Lower leg skin (tissue), 4 donors: ENCODE measurements around the gene EGR2. TPM values are rescaled to one million over a fixed set of nuclear protein-coding genes. Genes with fewer than 3 reads are reported as not detected.

Source experiments
- DNase-seq, 2 donors: peaks; one replicate each; pipeline ENCODE4 v3.0.0-alpha.2; 2019; ENCODE audit warnings: low spot score in 2 of 2
- H3K4me3 ChIP-seq: fragments of 200-600 bp; sonication (generic); 2 replicates; pipeline ENCODE4 v1.5.1; 2017; ENCODE audit warnings: mild to moderate bottlenecking, low read depth; ENCODE audit not compliant: poor library complexity, severe bottlenecking
- POLR2A ChIP-seq, 2 donors: fragments of 450-650 bp; IDR thresholded peaks; one replicate each; pipeline ENCODE4 v1.6.1; 2016 to 2017; ENCODE audit warnings: antibody characterized with exemption in 2 of 2, mild to moderate bottlenecking in 1 of 2, moderate library complexity in 1 of 2
- WGBS, 2 donors: methylation state at CpG; one replicate each; pipeline ENCODE4 v1.1.5; 2018; 5-methylcytosine and 5-hydroxymethylcytosine counted together
- intact Hi-C: fragments of 100-400 bp; cut with DNase I; formaldehyde crosslinking; loops from one replicate; pipeline ENCODE4 v1.15.0; 2023; ENCODE audit warnings: low total_unique reads
- total RNA-seq, 4 donors: library from RNA; depleted of rRNA; stranded (reverse); fragments of >200 nt; gene quantifications; one replicate each; pipeline ENCODE4 v1.1.0, GENCODE V29; 2016
- TF ChIP-seq, protein P1 (sequence below), 3 donors: fragments of 450-650 bp; IDR thresholded peaks; one replicate each; pipeline ENCODE4 v1.5.1; 2016; ENCODE audit warnings: antibody characterized with exemption in 3 of 3, mild to moderate bottlenecking in 3 of 3, moderate library complexity in 2 of 3

The EGR2 gene
- total RNA-seq, 4 donors from 2014 or later: 9.7 to 23.8 (median 18.1) TPM

DNA sequence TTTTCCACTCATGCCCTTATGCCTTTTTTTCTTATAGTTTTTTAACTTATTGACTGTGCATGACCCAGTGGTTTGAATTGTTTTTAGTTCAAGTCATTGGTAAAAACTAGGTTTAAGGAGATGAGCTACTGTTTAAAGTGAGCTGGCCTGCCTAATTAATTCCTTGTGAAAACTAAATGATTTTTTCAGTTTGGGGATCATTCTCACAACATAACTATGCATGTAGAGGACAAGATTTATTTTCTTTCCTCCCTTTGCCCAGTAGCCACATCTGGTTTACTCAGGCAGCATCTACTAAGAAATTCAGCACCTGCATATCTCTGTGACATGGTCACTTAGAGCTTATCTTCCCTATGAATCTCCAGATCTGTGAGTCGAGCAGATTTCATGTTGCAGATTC lies 9.9 kb downstream of the EGR2 start:
- DNase-seq: no peak
- TF ChIP-seq, protein P1, sequence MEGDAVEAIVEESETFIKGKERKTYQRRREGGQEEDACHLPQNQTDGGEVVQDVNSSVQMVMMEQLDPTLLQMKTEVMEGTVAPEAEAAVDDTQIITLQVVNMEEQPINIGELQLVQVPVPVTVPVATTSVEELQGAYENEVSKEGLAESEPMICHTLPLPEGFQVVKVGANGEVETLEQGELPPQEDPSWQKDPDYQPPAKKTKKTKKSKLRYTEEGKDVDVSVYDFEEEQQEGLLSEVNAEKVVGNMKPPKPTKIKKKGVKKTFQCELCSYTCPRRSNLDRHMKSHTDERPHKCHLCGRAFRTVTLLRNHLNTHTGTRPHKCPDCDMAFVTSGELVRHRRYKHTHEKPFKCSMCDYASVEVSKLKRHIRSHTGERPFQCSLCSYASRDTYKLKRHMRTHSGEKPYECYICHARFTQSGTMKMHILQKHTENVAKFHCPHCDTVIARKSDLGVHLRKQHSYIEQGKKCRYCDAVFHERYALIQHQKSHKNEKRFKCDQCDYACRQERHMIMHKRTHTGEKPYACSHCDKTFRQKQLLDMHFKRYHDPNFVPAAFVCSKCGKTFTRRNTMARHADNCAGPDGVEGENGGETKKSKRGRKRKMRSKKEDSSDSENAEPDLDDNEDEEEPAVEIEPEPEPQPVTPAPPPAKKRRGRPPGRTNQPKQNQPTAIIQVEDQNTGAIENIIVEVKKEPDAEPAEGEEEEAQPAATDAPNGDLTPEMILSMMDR (IDR thresholded peaks at IDR 0.05): no peak
- TF ChIP-seq POLR2A (IDR thresholded peaks at IDR 0.05): no peak
- intact Hi-C loops: no loop called here
- no peak overlapping the region for H3K4me3 ChIP-seq
- WGBS, 2 donors: 22 to 23% methylated on average over 1 of the region's 1 CpG

DNA sequence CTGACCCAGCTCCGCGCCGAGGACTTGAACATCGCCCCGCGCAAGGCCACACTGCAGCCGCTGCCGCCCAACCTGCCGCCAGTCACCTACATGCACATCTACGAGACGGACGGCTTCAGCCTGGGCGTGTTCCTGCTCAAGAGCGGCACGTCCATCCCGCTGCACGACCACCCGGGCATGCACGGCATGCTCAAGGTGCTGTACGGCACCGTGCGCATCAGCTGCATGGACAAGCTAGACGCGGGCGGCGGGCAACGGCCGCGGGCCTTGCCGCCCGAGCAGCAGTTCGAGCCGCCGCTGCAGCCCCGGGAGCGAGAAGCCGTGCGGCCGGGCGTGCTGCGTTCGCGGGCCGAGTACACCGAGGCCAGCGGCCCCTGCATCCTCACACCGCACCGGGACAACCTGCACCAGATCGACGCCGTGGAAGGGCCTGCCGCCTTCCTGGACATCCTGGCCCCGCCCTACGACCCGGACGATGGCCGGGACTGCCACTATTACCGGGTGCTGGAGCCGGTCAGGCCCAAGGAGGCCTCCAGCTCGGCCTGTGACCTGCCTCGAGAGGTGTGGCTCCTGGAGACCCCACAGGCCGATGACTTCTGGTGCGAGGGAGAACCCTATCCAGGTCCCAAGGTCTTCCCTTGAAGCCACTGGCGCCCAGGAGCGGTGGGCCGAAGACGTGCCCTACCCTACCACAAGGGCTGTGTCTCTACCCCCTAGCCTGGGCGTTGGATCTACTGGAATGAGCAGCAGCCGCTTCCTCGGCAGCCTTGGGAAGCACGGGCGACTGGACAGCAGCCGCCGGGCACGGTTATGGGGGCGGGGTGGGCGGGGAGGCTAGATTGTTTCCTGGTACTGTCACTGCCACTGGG lies 10.7 kb downstream of the EGR2 start:
- DNase-seq: peak in 1 of 2 donors; percentile 90
- H3K4me3 ChIP-seq: peak overlapping the region; percentile 94
- TF ChIP-seq POLR2A (IDR thresholded peaks at IDR 0.05): no peak
- TF ChIP-seq, protein P1 (IDR thresholded peaks at IDR 0.05): no peak
- WGBS, 2 donors: 2 to 6% methylated on average over 14 to 19 of the region's 77 CpGs
- intact Hi-C loops: no loop called here

GRCh38 chr10:62804356-62805230 lies 11.6 kb downstream of the EGR2 start, which contains the start of gene ADO:
ADO (plus strand) TSS chr10:62804720; CDS start chr10:62805060, 340 bp downstream.
- H3K4me3 ChIP-seq: peak within 1 kb of the TSS; percentile 94
- peak; percentile 71 to 95 for DNase-seq
- no peak for TF ChIP-seq POLR2A (IDR thresholded peaks at IDR 0.05)
- TF ChIP-seq, protein P1 (IDR thresholded peaks at IDR 0.05): no peak
- intact Hi-C loops: no loop called here
- WGBS, 2 donors: 0% methylated on average over 29 of the region's 87 CpGs

DNA sequence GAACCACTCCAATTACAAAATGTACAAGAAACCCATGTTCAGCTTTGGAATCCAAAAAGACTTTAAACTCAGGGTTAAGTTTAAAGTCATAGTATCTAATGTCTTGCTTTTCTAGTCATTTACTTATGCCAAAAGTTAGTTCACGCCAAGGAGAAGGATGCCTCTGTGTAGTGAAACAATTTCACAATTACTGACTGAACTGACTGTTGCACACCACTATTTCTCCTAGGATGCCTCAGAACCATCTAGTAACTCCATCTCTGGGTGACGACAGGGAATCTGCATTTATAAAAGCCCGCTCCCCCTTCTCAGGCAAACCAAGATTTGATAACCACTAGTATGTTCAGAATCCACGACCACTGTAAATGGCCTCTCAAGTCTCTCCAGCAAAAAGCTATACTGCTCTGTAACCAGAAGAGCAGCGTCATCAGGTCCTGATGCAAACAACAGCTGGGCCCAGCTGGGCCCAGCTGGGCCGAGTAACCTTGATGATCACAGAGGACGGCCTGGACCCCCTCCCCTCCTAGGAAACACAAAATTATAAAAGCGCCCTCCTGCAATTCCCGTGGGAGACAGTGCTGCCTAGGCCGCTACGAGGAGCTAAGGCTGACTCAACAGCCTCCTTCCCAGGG lies 12.3 kb downstream of the EGR2 start:
- intact Hi-C loops: no loop called here
- peak overlapping the region; percentile 94 for H3K4me3 ChIP-seq
- TF ChIP-seq, protein P1 (IDR thresholded peaks at IDR 0.05): no peak
- no peak for TF ChIP-seq POLR2A (IDR thresholded peaks at IDR 0.05)
- no peak for DNase-seq
- 36 to 39% methylated on average over 11 of the region's 11 CpGs for WGBS, 2 donors

DNA sequence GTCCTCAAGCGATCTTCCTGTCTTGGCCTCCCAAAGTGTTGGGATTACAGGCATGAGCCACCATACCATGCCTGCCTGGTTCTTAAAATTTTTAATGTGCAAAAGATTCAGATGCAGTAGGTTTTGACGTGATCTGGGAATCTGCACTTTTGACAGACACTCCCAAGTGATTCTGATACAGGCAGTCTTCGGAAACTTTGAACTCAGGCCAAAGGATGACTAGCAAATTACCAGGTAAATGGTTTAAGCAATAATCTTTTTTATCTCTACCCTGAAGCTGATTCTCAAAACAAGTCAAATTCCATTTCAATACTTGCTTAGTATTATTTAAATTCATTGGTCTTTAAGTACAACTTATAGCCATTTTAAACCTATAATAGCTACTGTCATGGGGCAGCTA lies 14.3 kb downstream of the EGR2 start:
- no peak for DNase-seq
- 71 to 79% methylated on average over 3 of the region's 3 CpGs for WGBS, 2 donors
- intact Hi-C loops: no loop called here
- TF ChIP-seq, protein P1 (IDR thresholded peaks at IDR 0.05): no peak
- no peak for TF ChIP-seq POLR2A (IDR thresholded peaks at IDR 0.05)
- H3K4me3 ChIP-seq: no peak overlapping the region
